Measurements from ENCODE around the gene OR2M3. TPM values are rescaled to one million over a fixed set of nuclear protein-coding genes. Genes with fewer than 3 reads are reported as not detected.

Gene OR2M3
- total and polyA plus RNA-seq, 2 of the 8 experiments (the other 6 are each of a cell fraction or from before 2014, with no cell fraction given) = not detected

DNA sequence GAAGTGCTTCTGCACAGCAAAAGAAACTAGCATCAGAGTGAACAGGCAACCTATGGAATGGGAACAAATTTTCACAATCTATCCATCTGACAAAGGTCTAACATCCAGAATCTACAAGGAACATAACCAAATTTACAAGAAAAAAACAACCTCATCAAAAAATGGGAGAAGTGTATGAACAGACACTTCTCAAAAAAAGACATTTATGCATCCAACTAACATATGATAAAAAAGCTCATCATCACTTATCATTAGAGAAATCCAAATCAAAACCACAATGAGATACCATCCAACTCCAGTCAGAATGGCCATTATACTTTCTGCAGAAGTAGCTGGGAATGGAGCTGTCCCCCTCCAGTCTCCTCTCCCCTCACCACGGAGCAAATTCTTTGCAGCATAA, 2.9 kb upstream of the OR2M3 start:
- no peak overlapping the region for H3K4me3 ChIP-seq (ENCODE audit: extremely low read depth in 1 of 4, insufficient read depth in 2 of 4, low read depth in 3 of 4, low read length in 4 of 4)
- TF ChIP-seq CHD1 (IDR thresholded peaks at IDR 0.05; ENCODE audit: low read depth, low read length) = no peak
- TF ChIP-seq CREB1 (IDR thresholded peaks at IDR 0.05) = no peak
- TF ChIP-seq RBBP5 (IDR thresholded peaks at IDR 0.05; ENCODE audit: borderline replicate concordance, low read depth, low read length) = no peak
- no peak for TF ChIP-seq BACH1 (IDR thresholded peaks at IDR 0.05; ENCODE audit: low read length)
- TF ChIP-seq KDM5A (IDR thresholded peaks at IDR 0.05; ENCODE audit: low read length) = no peak
- TF ChIP-seq, protein P1, sequence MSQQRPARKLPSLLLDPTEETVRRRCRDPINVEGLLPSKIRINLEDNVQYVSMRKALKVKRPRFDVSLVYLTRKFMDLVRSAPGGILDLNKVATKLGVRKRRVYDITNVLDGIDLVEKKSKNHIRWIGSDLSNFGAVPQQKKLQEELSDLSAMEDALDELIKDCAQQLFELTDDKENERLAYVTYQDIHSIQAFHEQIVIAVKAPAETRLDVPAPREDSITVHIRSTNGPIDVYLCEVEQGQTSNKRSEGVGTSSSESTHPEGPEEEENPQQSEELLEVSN (IDR thresholded peaks at IDR 0.05) = no peak
- TF ChIP-seq TEAD4 (IDR thresholded peaks at IDR 0.05; ENCODE audit: low read depth, low read length) = no peak
- no peak for TF ChIP-seq CHD2 (IDR thresholded peaks at IDR 0.05; ENCODE audit: low read length)
- TF ChIP-seq CTBP2 (IDR thresholded peaks at IDR 0.05; ENCODE audit: borderline replicate concordance, insufficient read depth, insufficient read length, low read length) = no peak
- no peak for TF ChIP-seq SIX5 (IDR thresholded peaks at IDR 0.05; ENCODE audit: low read depth, low read length)
- TF ChIP-seq RNF2 (IDR thresholded peaks at IDR 0.05; ENCODE audit: borderline replicate concordance, low read depth, low read length, missing control alignments, poor library complexity, severe bottlenecking) = no peak
- no peak for TF ChIP-seq HDAC6 (IDR thresholded peaks at IDR 0.05; ENCODE audit: low read depth, low read length)
- TF ChIP-seq POLR2AphosphoS5 (IDR thresholded peaks at IDR 0.05; ENCODE audit: low read depth, low read length) = no peak
- TF ChIP-seq SUZ12 (IDR thresholded peaks at IDR 0.05; ENCODE audit: low read length) = no peak

More for the DNA sequence above, 2.9 kb upstream of the OR2M3 start:
- no peak overlapping the region for H2AFZ ChIP-seq (ENCODE audit: low read length)
- ChIA-PET CTCF (ENCODE audit: partially characterized antibody) (no interaction called here), POLR2A (ENCODE audit: partially characterized antibody) (no interaction called here)
- H3K23me2 ChIP-seq (ENCODE audit: low read depth, low read length) = no peaks in the 10 kb centered on the region
- no peak overlapping the region for H3K14ac ChIP-seq (ENCODE audit: insufficient read length)
- no peak overlapping the region for H2AK5ac ChIP-seq (ENCODE audit: low read depth, low read length)
- H2BK20ac ChIP-seq (ENCODE audit: low read length) = no peak overlapping the region
- H4K8ac ChIP-seq (ENCODE audit: extremely low read depth, insufficient read depth, low read length) = no peak overlapping the region
- H3K4me2 ChIP-seq (ENCODE audit: insufficient read depth in 1 of 2, low read depth in 2 of 2, low read length in 2 of 2) = no peak overlapping the region
- DNase-seq (ENCODE audit: low read depth in 1 of 2, low spot score in 2 of 2) = no peak
- H3K56ac ChIP-seq (replicated peaks; ENCODE audit: insufficient read length, low read depth, low read length) = no peak overlapping the region
- no peak overlapping the region for H4K5ac ChIP-seq (ENCODE audit: insufficient read length, low read depth, low read length)
- no peaks in the 10 kb centered on the region; a peak in 1 of 8 replicates for H3K36me3 ChIP-seq (ENCODE audit: control insufficient read depth in 2 of 4, insufficient read depth in 4 of 4, low read length in 3 of 4)
- no peaks in the 10 kb centered on the region for H3K79me1 ChIP-seq (ENCODE audit: low read depth, low read length)
- H2BK15ac ChIP-seq (ENCODE audit: low read length) = no peak overlapping the region
- WGBS, 2 experiments (ENCODE audit: extremely low coverage in 1 of 2, insufficient coverage in 1 of 2, insufficient read length in 1 of 2, insufficient replicate concordance in 2 of 2, low coverage in 1 of 2, low lambda C conversion rate in 2 of 2, missing lambda C conversion rate in 1 of 2) = 38% methylated on average over 1 of the region's 1 CpG; no CpG with 5 or more reads in 1 of the 2 experiments
- H3K18ac ChIP-seq (ENCODE audit: extremely low read depth, low read length) = no peak overlapping the region
- no peak overlapping the region for H2BK12ac ChIP-seq (ENCODE audit: low read depth, low read length)
- H3K9me3 ChIP-seq (ENCODE audit: insufficient read depth in 2 of 2, low read depth in 1 of 2, low read length in 1 of 2) = peaks cover 45 to 51% of the 10 kb centered on the region in 2 experiments
- H2BK5ac ChIP-seq (ENCODE audit: low read depth, low read length) = no peak overlapping the region
- no peaks in the 10 kb centered on the region for H3K79me2 ChIP-seq (ENCODE audit: control insufficient read depth in 1 of 2, insufficient read depth in 2 of 2, low read length in 2 of 2)
- H3K27me3 ChIP-seq (replicated peaks in 1 of 4; ENCODE audit: control insufficient read depth in 3 of 4, extremely low read depth in 1 of 4, insufficient read depth in 3 of 4, low read length in 3 of 4) = no peaks in the 10 kb centered on the region
- H3K4ac ChIP-seq (replicated peaks; ENCODE audit: insufficient read length, low read depth, low read length) = no peak overlapping the region
- no peak overlapping the region for H3K23ac ChIP-seq (ENCODE audit: insufficient read length)
- no peak overlapping the region for H3K9ac ChIP-seq (replicated peaks in 1 of 4; ENCODE audit: extremely low read depth in 1 of 4, low read depth in 3 of 4, low read length in 3 of 4)
- no peak for FAIRE-seq
- no peak overlapping the region for H3K27ac ChIP-seq (ENCODE audit: low read depth, low read length)
- no peaks in the 10 kb centered on the region for H4K20me1 ChIP-seq (replicated peaks in 1 of 2; ENCODE audit: control insufficient read depth in 1 of 2, insufficient read depth in 2 of 2, low read length in 2 of 2)
- no peak overlapping the region for H2BK120ac ChIP-seq (replicated peaks; ENCODE audit: low read depth, low read length)
- no peaks in the 10 kb centered on the region for H3K4me1 ChIP-seq (replicated peaks in 1 of 4; ENCODE audit: control insufficient read depth in 3 of 4, insufficient read depth in 4 of 4, low read length in 3 of 4)
- no peak overlapping the region for H4K91ac ChIP-seq (replicated peaks; ENCODE audit: insufficient read length, low read length)
